Glomerular endothelial cell (primary cell): ENCODE results near the gene MVB12A. TPM values are rescaled to one million over a fixed set of nuclear protein-coding genes. Genes with fewer than 3 reads are reported as not detected.

Experiments
- DNase-seq: peaks from one replicate; pipeline ENCODE4 v3.0.0-alpha.2; 2011; ENCODE audit warnings: low read depth, low spot score; ENCODE audit errors: extremely low read depth
- total RNA-seq: library from RNA; depleted of rRNA; stranded (reverse); fragments of >200 nt; gene quantifications from 2 replicates; pipeline ENCODE4 v1.2.3, GENCODE V29; 2015

The MVB12A gene
- total RNA-seq: 88.2 and 108 TPM in 2 replicates

- peak; percentile 96 for DNase-seq
These were observed at the start of gene MVB12A for GRCh38 chr19:17419621-17420474. MVB12A (plus strand) TSS chr19:17420047; CDS start chr19:17420136, 89 bp downstream.

GRCh38 chr19:17376935-17377600 is 42.8 kb upstream of the MVB12A start, which contains the start of gene PLVAP:
PLVAP (minus strand) TSS chr19:17377342; CDS start chr19:17377288, 54 bp downstream.
- no peak for DNase-seq

GRCh38 chr19:17378271-17378670 is 41.6 kb upstream of the MVB12A start:
- no peak for DNase-seq

- DNase-seq: no peak
These were observed 40.6 kb upstream of the MVB12A start for GRCh38 chr19:17379221-17379631.

- DNase-seq: no peak
These were observed 39.3 kb upstream of the MVB12A start for GRCh38 chr19:17380426-17381138.

- no peak for DNase-seq
These were observed 33.8 kb upstream of the MVB12A start for GRCh38 chr19:17385878-17386611.

GRCh38 chr19:17389288-17389687 is 30.6 kb upstream of the MVB12A start:
- DNase-seq: no peak

GRCh38 chr19:17389957-17390664 is 29.7 kb upstream of the MVB12A start:
- no peak for DNase-seq

- DNase-seq: no peak
These were observed 29.0 kb upstream of the MVB12A start for GRCh38 chr19:17390665-17391370.

- DNase-seq: no peak
These were observed 28.3 kb upstream of the MVB12A start for GRCh38 chr19:17391371-17392151.

- no peak for DNase-seq
These were observed 26.8 kb upstream of the MVB12A start for GRCh38 chr19:17393002-17393401.

- DNase-seq: no peak
These were observed 25.9 kb upstream of the MVB12A start, which contains the start of gene CCDC194 for GRCh38 chr19:17393914-17394313. CCDC194 (minus strand) TSS chr19:17394196; CDS start chr19:17394158, 38 bp downstream.

GRCh38 chr19:17394891-17395415 is 24.9 kb upstream of the MVB12A start:
- DNase-seq: no peak

- DNase-seq: no peak
These were observed 20.8 kb upstream of the MVB12A start for GRCh38 chr19:17398902-17399527.

GRCh38 chr19:17401628-17402027 is 18.2 kb upstream of the MVB12A start:
- DNase-seq: no peak

GRCh38 chr19:17402982-17403855 is 16.6 kb upstream of the MVB12A start:
- no peak for DNase-seq

- no peak for DNase-seq
These were observed 15.8 kb upstream of the MVB12A start for GRCh38 chr19:17404015-17404414.
